Tibial nerve (tissue), 3 donors: ENCODE data around the gene CHD9NB.
"Not testable (repeated sequence)": the region's sequence is repeated elsewhere in the genome, so short reads cannot be mapped to it uniquely, and the experiment has no call there.

Experiments
- POLR2A ChIP-seq, 2 donors: fragments of 450-650 bp; IDR thresholded peaks; one replicate each; pipeline ENCODE4 v1.6.1; 2017; ENCODE audit warnings: antibody characterized with exemption in 2 of 2, mild to moderate bottlenecking in 2 of 2, moderate library complexity in 2 of 2
- TF ChIP-seq, protein P1 (sequence below), 5 experiments: fragments of 200-600 bp in 3 of 5; fragments of 450-650 bp in 2 of 5; sonication (generic) in 3 of 5; IDR thresholded peaks; one replicate each; pipeline ENCODE4 v1.5.1; 2016 to 2019; ENCODE audit warnings: antibody characterized with exemption in 5 of 5, mild to moderate bottlenecking in 3 of 5, moderate library complexity in 2 of 5

DNA sequence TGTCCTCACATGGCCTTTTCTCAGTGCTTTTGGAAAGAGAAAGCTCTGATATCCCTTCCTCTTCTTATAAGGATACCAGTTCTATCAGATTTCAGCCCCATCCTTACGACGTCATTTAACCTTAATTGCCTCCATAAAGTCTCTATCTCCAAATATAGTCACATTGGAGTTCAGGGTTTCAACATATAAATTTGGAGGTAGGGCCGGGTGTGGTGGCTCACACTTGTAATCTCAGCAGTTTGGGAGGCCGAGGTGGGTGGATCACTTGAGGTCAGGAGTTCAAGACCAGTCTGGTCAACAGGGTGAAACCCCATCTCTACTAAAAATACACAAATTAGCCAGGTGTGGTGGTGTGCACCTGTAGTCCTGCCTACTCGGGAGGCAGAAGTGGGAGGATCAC is 5.2 kb downstream of the CHD9NB start:
- TF ChIP-seq, protein P1, sequence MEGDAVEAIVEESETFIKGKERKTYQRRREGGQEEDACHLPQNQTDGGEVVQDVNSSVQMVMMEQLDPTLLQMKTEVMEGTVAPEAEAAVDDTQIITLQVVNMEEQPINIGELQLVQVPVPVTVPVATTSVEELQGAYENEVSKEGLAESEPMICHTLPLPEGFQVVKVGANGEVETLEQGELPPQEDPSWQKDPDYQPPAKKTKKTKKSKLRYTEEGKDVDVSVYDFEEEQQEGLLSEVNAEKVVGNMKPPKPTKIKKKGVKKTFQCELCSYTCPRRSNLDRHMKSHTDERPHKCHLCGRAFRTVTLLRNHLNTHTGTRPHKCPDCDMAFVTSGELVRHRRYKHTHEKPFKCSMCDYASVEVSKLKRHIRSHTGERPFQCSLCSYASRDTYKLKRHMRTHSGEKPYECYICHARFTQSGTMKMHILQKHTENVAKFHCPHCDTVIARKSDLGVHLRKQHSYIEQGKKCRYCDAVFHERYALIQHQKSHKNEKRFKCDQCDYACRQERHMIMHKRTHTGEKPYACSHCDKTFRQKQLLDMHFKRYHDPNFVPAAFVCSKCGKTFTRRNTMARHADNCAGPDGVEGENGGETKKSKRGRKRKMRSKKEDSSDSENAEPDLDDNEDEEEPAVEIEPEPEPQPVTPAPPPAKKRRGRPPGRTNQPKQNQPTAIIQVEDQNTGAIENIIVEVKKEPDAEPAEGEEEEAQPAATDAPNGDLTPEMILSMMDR (IDR thresholded peaks at IDR 0.05): not testable (repeated sequence)
- not testable (repeated sequence) for TF ChIP-seq POLR2A (IDR thresholded peaks at IDR 0.05)
